GM10266 (cell line): ENCODE measurements around the gene GPR31.
"Not testable (repeated sequence)": the region's sequence is repeated elsewhere in the genome, so short reads cannot be mapped to it uniquely, and the experiment has no call there.

Experiments used
- DNase-seq: peaks from one replicate; pipeline ENCODE4 v3.0.0; 2012; ENCODE audit errors: extremely low spot score
- TF ChIP-seq, protein P1 (sequence below): IDR thresholded peaks from 2 replicates; pipeline ENCODE4 v1.5.1; 2012; ENCODE audit warnings: mild to moderate bottlenecking, low read depth; ENCODE audit not compliant: control insufficient read depth, insufficient read depth; ENCODE audit errors: missing control alignments

The GPR31 gene, protein sequence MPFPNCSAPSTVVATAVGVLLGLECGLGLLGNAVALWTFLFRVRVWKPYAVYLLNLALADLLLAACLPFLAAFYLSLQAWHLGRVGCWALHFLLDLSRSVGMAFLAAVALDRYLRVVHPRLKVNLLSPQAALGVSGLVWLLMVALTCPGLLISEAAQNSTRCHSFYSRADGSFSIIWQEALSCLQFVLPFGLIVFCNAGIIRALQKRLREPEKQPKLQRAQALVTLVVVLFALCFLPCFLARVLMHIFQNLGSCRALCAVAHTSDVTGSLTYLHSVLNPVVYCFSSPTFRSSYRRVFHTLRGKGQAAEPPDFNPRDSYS

DNA sequence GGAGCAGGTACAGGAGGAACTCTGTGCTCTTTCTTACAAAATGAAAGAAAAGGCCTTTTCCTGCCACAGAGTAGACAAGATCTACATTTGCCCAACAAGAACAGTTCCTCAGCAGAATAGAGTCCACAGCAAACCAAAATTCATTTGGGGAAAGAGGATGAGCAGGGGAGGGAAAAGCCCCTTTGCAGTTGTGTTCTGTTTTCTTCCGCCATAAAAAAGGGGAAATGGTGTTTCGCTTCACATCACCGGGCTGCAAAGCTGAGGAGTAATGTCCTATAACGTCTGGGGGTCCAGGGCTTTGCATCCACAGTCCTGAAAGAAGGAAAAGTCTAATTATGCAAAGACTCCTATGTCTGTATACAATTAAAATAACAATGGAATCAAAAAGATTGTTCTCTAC lies at the start of gene GPR31:
TSS of gene GPR31 (minus strand) at position 118 of the 400 bp plus-strand sequence. CDS start 149 bp downstream, outside the sequence.
- no peak for DNase-seq
- TF ChIP-seq, protein P1, sequence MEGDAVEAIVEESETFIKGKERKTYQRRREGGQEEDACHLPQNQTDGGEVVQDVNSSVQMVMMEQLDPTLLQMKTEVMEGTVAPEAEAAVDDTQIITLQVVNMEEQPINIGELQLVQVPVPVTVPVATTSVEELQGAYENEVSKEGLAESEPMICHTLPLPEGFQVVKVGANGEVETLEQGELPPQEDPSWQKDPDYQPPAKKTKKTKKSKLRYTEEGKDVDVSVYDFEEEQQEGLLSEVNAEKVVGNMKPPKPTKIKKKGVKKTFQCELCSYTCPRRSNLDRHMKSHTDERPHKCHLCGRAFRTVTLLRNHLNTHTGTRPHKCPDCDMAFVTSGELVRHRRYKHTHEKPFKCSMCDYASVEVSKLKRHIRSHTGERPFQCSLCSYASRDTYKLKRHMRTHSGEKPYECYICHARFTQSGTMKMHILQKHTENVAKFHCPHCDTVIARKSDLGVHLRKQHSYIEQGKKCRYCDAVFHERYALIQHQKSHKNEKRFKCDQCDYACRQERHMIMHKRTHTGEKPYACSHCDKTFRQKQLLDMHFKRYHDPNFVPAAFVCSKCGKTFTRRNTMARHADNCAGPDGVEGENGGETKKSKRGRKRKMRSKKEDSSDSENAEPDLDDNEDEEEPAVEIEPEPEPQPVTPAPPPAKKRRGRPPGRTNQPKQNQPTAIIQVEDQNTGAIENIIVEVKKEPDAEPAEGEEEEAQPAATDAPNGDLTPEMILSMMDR, result no peak

DNA sequence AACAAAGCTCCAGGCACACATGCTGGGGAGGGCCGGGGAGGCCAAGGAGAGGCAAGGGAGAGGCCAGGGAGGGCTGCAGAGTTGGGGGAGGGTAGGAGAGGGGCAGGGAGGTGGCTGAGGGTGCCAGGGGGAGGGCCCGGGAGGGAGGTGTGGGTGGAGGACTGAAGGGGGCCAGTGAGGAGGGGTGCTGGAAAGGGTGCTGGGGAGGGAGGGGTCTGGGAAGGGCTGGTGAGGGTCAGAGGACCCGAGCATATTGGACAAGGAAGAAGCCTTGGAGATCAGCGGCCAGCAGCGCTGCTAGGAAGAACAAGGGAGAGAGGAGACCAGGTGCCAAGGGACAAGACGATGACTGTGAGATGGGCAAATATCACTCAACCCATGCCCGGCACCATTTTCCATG lies 49.7 kb upstream of the GPR31 start:
- TF ChIP-seq, protein P1, result no peak
- DNase-seq, result no peak

DNA sequence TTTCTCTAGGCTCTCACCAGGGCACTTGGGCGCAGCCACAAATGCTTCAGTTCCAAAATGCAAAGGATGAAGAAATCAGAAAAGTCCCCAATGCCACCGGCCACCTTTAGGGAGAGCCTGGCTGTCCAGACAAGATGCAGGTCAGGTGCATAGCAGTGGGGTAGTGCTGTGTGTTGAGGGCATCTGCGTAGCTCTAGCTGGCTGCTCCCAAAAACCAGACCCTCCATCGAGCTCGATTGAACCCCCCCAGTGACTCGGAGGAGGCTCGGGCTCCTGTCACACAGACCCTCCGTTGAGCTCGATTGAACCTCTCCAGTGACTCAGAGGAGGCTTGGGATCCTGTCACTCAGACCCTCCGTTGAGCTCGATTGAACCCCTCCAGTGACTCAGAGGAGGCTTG lies 47.5 kb upstream of the GPR31 start:
- not testable (repeated sequence) for DNase-seq

DNA sequence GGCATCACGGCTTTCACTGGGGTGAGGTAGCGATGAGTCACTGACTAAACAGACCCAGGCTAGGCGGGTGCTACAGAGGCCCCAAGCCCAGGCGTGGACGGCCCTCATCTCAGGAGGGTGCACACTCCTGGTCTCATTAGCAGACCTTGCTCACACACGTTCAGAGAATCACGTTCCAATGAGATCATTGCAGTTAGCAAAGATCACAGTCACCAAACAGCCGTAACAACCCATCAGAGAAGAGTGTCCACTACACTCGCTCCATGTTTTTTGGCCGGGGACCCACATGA lies 46.2 kb upstream of the GPR31 start:
- DNase-seq, result not testable (repeated sequence)

DNA sequence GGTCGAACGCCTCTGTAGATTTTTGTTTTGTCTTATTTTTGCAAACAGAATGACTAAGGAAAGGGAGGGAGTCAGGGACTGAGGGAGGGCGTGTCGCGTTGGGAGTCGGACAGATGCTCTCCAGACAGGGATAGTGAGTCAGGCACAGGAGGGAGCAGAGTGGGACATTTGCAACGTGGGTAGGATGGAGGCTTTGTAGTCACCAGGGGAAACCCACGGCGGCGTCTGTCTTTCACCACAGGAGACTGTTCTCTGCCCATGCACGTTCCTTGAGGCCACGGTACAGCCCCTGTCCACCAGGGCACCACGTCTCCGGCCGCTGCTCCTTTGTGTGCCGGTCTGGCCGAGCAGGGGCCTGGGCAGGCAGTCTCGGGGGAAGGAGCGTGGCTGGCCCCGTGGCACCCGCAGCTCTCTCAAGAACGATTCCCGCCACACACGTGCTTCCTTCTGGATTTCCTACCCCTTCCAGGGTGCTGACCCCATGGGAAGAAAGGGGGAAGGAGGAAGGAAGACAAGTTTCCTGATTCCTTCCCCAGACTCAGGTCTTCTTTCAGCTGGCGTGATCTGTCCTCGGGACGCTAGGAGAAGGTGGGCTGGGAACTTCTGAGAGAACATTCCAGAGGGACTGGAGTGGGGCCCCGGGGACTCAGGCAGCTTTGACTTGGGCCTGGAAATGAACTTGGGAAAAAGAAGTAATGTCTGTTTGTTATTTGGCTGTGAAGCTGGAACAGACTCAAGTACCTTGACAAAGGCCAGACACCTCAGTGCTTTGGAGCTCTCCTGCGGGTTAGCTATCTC lies 45.7 kb upstream of the GPR31 start:
- not testable (repeated sequence) for DNase-seq

DNA sequence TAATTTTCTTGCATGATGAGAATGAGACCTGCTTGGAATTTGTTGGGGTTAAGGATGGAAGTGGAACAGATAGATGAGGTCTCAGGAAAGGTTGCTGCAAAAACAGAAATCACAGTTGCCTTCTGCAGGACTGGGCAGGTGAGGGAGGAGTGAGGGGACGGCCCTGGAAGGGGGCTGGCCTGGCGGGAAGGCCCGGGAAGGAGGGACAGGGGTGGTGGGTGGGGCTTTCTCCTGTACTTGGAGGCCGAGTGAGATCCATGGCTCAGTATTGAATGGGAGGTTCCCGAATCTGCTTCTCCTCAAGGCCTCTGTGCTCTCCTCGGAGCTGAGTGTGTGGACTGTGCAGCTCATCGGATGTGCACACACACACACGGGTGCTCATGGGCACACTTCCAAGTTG lies 44.8 kb upstream of the GPR31 start:
- not testable (repeated sequence) for DNase-seq

DNA sequence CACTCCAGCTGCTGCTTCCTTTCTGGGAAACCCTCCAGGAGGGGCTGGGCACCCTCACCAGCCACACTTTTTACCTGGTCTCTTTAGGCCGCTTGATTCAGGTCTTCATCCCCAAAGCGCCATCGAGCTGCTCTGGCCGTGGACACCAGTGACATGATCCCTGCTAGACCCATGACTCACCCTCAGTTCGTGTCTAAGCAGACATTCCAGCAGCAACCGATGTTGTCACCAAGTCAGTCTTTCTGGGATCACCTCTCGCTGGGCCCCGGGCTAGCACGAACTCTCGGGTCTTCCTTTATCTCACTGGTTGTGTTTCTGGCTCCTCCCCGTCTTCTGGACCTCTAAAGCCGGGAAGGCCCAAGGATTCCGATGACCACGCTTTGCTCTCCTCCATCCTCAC lies 43.0 kb upstream of the GPR31 start:
- no peak for DNase-seq
- TF ChIP-seq, protein P1, result no peak

DNA sequence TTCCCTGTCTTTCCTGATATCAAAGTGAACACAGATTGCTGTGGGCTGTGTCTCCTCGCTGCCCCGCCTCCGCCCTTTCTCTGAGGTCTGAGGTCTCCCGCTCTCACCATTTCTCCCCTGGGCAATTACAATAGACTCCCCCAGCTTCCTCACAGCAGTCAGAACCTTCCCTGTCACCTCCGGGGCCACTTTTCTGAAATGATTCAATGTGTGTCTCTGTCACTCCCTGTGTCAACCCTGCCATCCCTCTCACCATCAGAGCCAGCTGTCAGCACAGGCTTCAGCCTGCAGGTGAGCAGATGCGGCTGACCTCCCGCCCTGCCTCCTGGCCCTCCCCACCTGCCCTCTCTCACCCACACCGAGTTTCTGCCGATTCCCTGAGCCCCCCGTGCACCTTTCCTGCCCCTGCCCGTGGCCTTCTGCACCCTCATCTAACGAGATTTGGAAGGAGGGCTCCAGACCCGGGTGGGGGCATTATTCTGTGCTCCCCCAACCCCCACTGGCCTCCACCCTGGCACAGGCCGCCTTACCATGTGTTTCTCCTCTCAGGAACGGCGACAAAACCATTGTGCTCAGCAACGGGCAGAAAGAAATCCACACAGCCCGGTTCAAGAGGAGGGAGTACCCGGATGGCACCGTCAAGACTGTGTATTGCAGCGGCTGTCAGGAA lies 38.3 kb upstream of the GPR31 start:
- not testable (repeated sequence) for DNase-seq

DNA sequence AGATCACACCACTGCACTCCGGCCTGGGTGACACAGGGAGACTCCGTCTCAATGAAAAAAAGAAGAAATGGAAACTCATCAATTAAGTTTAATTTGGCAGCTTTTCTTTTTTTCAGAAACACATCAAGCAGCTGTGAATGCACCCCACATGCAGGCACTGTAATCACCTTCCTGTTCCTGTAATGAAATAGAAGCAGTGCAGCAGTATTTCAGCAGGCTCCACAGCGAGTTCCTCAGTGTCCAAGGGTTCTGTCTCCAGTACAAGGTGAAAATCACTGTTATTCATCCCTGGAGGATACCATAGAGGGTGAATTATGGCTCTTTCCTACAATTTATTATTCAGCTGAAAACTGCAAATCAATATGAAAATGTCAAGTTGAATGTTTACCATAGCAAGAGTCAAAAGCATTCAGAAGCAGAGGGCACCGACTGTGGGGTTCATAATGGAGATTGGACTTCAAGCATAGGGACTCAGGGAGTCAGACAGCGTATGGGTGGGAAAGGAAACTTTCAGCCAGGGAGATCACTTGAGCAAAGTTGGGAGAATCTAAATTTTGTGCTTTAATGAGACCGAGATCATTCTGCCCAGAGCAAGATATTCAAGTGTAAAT lies 35.8 kb upstream of the GPR31 start:
- DNase-seq, result not testable (repeated sequence)

DNA sequence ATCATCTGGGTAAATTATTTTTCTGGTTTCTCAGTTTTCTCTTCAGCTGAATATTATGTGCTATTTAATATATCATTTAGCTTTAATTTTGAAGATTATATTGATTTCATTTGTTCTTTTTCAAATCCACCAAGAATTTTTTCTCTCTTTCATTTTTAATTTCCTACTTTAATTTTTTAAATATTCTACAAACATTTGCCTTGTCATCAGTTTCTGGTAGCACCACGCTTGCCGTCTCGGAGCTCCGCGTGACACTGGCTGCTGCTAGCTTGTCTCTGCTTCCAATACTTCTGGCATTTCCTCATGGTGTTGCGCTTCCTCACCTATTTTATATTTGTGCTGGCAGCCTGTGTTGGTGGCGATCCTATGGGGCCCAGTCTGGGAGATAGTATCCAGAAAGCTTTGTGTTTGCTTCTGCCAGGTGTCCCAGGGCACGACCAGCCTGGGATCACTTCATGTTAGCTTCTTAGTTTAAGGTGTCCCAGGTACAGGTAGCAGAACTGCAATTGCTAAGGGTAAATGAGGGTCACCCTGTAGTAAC lies 33.3 kb upstream of the GPR31 start:
- not testable (repeated sequence) for DNase-seq

DNA sequence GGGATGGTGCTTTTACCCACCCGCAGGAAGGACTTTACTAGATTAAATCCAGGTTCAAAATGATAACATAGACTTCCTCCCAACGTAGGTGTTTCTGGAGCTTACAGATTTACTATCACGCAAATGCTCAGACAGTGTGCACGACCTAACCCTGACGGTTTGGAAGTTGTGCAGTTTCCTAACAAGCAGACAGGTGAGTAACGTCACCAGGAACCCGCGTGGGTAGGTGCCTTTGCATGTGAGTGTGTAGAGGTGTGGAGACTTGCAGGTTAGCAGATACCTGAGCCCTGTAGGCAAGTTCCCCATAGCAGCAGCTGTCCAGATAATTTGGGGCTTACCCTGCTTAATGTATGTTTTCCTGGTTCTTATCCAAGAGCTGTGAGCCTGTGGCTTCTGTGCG lies 29.5 kb upstream of the GPR31 start:
- not testable (repeated sequence) for DNase-seq

DNA sequence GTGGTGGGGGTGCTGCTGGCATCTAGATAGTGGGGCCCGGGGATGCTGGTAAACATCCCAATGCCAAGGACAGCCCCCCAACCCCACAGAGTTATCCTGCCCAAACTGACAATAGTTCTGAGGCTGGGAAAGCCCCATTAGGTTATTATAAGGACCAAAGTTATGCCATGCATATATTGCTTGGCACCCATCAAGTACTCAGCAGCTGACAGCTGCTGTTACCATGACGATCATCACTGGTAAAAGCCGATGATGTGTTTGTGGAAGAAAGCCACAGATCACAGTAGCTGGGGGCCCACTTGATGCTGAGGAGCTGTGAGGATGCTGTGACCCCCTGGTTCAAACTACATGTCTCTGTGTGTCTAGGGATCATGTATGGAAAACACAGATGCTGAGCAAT lies 27.3 kb upstream of the GPR31 start:
- not testable (repeated sequence) for DNase-seq

DNA sequence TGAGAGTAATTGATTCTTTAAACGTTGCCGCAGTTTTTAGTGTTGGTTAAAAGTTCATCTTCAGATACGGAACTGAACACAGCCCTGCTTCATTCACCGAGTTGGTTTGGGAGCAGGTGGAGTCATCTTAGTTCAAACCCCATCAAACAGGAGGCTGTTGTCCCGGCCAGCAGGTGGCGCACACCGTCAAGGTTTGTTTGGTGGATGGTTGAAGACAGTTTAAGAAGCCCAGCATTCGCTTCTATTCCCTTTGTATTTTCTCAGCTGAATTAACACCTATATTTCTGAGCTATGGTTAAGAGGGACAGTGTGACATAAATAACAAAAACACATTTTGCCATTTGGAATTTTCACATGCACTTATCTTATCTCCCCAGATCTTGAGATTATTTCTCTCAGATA lies 25.1 kb upstream of the GPR31 start:
- DNase-seq, result not testable (repeated sequence)

DNA sequence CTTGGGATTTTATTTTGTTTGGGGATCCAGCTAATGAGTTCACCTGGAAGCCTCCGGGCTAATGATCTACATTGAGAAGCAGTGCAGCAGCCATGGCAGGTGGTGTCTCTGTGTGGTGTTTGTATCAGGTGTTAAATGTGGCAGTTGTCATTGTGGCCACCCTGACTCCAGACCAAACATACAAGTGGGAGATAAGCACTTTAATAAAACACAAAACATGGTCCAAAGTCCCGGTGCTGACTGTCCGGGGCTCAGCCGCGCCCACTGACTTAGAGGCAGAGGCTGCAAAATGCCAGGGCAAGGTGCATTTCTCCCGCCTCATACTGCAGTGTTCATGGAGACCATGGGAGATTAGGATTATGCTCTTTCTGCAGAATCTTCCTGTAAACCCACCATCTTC lies 23.6 kb upstream of the GPR31 start:
- DNase-seq, result not testable (repeated sequence)

DNA sequence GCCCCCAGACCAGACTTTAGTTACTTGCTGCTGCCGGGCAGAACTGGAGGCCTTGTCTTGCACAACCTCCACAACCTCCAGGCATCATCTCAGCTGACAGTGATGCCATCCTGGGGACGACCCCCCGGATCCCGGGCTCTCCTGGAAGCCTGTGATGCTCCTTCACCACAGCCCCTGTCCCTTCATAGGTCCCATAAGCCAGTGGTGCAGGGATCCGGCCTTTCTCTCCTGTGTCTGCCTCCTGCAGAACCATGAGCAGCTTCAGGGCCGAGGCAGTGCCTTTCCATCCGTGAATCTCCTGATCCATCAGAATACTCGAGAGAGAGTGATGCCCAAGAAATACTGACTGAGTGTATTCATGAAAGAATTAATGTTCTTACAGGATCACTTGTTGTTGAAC lies 22.3 kb upstream of the GPR31 start:
- DNase-seq, result not testable (repeated sequence)

DNA sequence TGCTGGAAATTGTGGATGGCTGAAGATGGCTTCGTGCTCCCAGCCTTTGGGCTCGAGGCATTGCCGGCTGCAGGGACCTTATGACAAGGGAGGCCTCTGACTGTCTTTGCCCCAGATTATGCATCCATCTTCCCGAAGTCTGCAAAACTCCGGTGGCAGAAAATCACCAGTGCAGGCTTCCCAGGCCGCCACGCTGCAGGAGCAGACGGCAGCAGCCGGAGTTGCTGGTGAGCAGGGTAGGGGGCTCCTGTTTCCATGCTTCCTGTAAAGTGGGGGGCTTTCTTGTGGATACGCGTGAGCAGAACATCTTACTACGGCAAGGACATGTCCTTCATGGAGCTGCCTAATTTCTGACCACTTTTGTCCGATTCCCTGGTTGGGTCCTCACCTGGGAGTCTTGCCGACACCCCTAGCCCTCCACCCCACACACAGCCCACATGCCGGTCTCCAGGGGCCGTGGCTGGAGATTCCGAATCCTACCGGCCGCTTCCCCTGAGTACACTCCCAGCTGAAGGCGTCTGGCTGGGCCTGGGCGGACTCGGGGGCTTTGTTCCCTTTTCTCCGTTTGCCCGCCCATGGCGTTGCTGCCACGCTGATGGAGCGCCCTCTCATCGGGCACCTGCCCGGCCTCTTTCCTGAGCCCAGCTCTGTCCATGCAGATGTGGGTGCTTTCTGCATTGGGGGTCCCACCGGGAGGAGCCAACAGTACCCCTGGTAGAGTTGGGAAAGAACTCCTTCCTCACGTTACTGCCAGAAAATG lies 21.3 kb upstream of the GPR31 start:
- DNase-seq, result not testable (repeated sequence)
